Fibroblast of pulmonary artery (primary cell): ENCODE data around the gene PTPRO.

ENCODE experiments used
- DNase-seq: peaks from one replicate; pipeline ENCODE4 v3.0.0-alpha.2; 2010; ENCODE audit warnings: low read depth
- H3K4me3 ChIP-seq: replicated peaks from 2 replicates; pipeline ENCODE4 v1.5.1; 2011; ENCODE audit warnings: low read depth, mild to moderate bottlenecking, control low read depth, low read length, moderate library complexity
- CTCF ChIP-seq: IDR thresholded peaks from 2 replicates; pipeline ENCODE4 v1.5.1; 2011; ENCODE audit warnings: mild to moderate bottlenecking, control low read depth, low read length, inconsistent platforms; ENCODE audit errors: missing control alignments

The PTPRO gene

DNA sequence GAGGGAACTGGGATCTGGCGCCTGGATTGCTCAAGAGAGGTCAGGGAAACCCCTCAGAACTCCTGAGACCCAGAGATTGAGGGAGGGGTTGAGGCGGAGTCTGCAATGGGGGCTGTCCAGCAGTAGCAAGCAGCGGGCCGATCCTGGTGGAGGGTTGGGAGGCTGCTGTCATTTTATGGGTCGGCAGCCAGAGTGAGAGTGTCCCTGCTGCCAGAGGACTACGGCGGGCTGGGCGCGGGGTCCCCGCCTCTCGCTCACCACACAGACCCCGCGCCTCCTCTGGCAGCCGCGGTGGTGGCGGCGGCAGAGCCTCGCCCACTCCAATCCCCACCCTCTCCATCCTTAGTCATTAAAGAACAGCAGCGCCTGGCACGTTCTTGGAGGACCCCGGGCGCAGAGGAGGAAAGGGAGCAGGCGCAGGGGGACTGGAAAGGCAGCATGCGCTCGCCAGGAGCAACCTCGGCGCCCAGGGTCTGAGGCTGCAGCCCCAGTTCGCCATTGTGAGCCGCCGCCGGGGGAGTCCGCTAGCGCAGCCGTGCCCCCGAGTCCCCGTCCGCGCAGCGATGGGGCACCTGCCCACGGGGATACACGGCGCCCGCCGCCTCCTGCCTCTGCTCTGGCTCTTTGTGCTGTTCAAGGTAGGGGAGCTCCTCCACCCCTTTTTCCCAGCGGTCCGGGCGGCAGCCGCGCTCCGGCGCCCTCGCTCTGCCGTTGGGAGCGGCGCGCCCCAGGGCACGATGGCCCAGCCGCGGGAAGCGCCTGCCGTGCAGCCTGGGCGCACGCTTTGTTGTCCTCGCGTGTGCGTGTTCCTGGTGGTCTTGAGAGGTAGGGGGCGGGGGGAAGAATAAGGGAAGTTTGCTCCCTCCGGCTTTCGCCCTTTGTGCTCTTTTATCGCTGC, at the start of gene PTPRO:
TSS of gene PTPRO (plus strand) at position 345 of the 898 bp plus-strand sequence.
- no peak for DNase-seq
- H3K4me3 ChIP-seq, result peak within 1 kb of the TSS; percentile 24
- TF ChIP-seq CTCF, result no peak

GRCh38 chr12:15273896-15274295, 48.4 kb upstream of the PTPRO start:
- no peak overlapping the region for H3K4me3 ChIP-seq
- no peak for DNase-seq
- no peak for TF ChIP-seq CTCF

DNA sequence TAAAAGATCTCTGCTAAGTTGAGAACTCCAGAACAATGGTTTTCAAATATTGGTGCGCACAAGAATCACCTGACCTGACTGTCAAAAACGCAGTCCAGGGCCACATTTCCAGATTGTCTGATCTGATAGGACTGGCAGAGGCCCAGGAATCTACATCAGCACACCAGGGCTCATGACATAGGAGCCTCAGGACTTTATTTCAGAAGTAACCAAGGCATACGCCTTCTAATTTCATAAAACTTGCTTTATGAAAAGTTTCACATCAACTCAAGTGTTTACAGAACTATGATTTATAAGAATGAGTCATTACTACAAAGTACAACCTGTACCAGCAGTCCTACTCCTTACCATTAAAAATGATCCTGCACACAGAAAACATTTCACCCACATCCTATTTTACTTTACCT, 47.7 kb upstream of the PTPRO start:
- no peak overlapping the region for H3K4me3 ChIP-seq
- no peak for TF ChIP-seq CTCF
- peak; percentile 54 for DNase-seq

GRCh38 chr12:15276088-15276698, 46.1 kb upstream of the PTPRO start:
- no peak overlapping the region for H3K4me3 ChIP-seq
- peak; percentile 68 for DNase-seq
- peak; percentile 63 for TF ChIP-seq CTCF

DNA sequence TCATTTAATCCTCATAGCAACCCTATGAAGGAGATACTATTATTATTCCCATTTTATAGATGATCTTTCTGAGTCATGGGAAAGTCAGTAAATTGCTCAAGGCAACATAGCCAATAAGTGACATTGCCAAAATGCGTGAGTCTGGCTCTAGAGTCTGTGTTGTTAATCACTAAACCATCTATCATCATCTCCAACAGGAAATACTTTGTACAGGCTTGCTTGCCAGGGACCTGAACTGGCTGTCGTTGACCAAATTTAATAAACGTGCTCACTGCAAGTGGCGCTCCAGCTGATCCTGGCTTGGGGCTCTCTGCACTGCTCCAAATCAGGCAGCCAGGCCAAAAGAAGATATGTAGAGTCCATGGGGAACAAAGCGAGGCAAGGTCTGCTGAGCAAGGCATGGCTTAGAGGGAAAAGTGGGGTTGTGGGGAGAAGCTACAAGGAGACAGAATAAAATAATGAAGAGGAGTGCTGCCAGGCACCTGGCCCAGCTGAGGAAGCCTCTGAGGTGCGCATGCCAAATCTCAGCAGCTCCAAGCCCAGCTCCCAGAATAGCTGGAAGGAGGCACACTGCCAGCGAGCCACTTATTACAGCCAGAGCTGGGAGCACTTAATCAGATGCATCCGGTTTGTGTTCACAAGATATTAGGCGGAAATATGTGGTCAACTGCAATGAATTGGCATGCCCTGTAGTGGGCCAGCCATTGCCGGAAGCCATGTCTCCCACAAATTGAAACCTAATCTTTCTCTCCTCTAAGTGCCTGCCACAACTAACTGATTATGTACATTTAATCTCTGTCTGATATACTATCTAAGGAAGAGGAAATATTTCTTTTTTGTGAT, 43.3 kb upstream of the PTPRO start:
- no peak overlapping the region for H3K4me3 ChIP-seq
- peak; percentile 81 for DNase-seq
- peak; percentile 10 for TF ChIP-seq CTCF

DNA sequence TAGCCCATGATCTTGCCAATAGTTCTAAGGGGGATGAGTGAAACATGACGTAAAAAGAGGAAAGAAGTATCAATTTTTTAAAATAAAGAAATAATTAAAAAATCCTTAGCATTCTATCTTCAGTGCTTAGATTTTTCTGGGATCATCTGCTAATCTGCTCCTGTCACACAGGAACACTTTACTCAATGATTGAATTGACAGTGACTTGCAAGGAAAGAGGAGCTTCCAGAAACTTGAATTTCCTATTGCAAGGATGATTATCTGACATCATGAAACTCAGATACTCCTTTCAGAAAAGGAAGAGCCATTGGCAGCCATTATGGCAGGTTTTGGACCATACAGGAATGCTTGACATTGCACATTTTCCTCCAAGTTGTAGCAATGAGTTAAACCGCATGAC, 41.4 kb upstream of the PTPRO start:
- TF ChIP-seq CTCF, result no peak
- H3K4me3 ChIP-seq, result no peak overlapping the region
- no peak for DNase-seq
